ENCODE results near the gene MORN4.

GRCh38 chr10:97590082-97590747 lies 43.1 kb downstream of the MORN4 start:
- TF ChIP-seq EZH2 (IDR thresholded peaks at IDR 0.05; ENCODE audit: borderline replicate concordance, low read depth, low read length, severe bottlenecking), result no peak
- TF ChIP-seq POLR2AphosphoS5 (IDR thresholded peaks at IDR 0.05; ENCODE audit: insufficient read depth, low read depth, low read length), result no peak
- TF ChIP-seq, protein P1, sequence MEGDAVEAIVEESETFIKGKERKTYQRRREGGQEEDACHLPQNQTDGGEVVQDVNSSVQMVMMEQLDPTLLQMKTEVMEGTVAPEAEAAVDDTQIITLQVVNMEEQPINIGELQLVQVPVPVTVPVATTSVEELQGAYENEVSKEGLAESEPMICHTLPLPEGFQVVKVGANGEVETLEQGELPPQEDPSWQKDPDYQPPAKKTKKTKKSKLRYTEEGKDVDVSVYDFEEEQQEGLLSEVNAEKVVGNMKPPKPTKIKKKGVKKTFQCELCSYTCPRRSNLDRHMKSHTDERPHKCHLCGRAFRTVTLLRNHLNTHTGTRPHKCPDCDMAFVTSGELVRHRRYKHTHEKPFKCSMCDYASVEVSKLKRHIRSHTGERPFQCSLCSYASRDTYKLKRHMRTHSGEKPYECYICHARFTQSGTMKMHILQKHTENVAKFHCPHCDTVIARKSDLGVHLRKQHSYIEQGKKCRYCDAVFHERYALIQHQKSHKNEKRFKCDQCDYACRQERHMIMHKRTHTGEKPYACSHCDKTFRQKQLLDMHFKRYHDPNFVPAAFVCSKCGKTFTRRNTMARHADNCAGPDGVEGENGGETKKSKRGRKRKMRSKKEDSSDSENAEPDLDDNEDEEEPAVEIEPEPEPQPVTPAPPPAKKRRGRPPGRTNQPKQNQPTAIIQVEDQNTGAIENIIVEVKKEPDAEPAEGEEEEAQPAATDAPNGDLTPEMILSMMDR (IDR thresholded peaks at IDR 0.05; ENCODE audit: extremely low read depth in 1 of 2, insufficient read depth in 1 of 2, low read depth in 1 of 2, low read length in 2 of 2), result no peak
- no peak for TF ChIP-seq POLR2A (IDR thresholded peaks at IDR 0.05; ENCODE audit: low read depth, low read length)

Measured in endothelial cell of umbilical vein (primary cell).